Thymus (tissue), 11 donors: Measurements from ENCODE around the gene USP35. TPM values are rescaled to one million over a fixed set of nuclear protein-coding genes. Genes with fewer than 3 reads are reported as not detected.

Experiments
- DNase-seq, 9 donors: peaks; one replicate each; pipeline ENCODE4 v3.0.0-alpha.2; 2013; ENCODE audit warnings: low spot score in 9 of 9, low read depth in 6 of 9, missing footprints in 1 of 9
- H3K27ac ChIP-seq, 2 donors: one replicate each; pipeline ENCODE4 v1.5.1; 2013; ENCODE audit warnings: control low read depth in 1 of 2, low read depth in 1 of 2, low read length in 1 of 2, mild to moderate bottlenecking in 1 of 2, moderate library complexity in 1 of 2
- H3K27me3 ChIP-seq, 2 donors: one replicate each; pipeline ENCODE4 v1.5.1; 2013; ENCODE audit warnings: low read length in 1 of 2; ENCODE audit not compliant: control insufficient read depth in 2 of 2, insufficient read depth in 1 of 2
- H3K36me3 ChIP-seq, 2 donors: one replicate each; pipeline ENCODE4 v1.5.1; 2013; ENCODE audit warnings: low read length in 1 of 2, mild to moderate bottlenecking in 1 of 2, moderate library complexity in 1 of 2; ENCODE audit not compliant: control insufficient read depth in 2 of 2, insufficient read depth in 2 of 2
- H3K4me1 ChIP-seq, 2 donors: one replicate each; pipeline ENCODE4 v1.5.1; 2013; ENCODE audit warnings: low read length in 2 of 2; ENCODE audit not compliant: control insufficient read depth in 2 of 2, insufficient read depth in 2 of 2
- H3K4me3 ChIP-seq, 2 donors: one replicate each; pipeline ENCODE4 v1.5.1; 2013; ENCODE audit warnings: low read length in 2 of 2, control low read depth in 1 of 2, mild to moderate bottlenecking in 1 of 2
- H3K9me3 ChIP-seq, 2 donors: one replicate each; pipeline ENCODE4 v1.5.1; 2013; ENCODE audit warnings: low read length in 1 of 2, mild to moderate bottlenecking in 1 of 2; ENCODE audit not compliant: control insufficient read depth in 2 of 2, insufficient read depth in 1 of 2
- WGBS: extraction: QIAGEN DNeasy Blood & Tissue Kit; methylation state at CpG from one replicate; pipeline ENCODE4 v1.1.7; 2013; 5-methylcytosine and 5-hydroxymethylcytosine counted together
- polyA plus RNA-seq: library from polyadenylated mRNA; stranded (reverse); fragments of 200-250 nt; gene quantifications from one replicate; pipeline ENCODE4 v1.2.3, GENCODE V29; 2013
- total RNA-seq: library from RNA; stranded (reverse); fragments of 120-200 nt; gene quantifications from one replicate; pipeline ENCODE4 v1.2.4, GENCODE V29; 2013
- donor health status: healthy.

Gene USP35
- total and polyA plus RNA-seq, 2 donors = 3.4 to 13.1 TPM

DNA sequence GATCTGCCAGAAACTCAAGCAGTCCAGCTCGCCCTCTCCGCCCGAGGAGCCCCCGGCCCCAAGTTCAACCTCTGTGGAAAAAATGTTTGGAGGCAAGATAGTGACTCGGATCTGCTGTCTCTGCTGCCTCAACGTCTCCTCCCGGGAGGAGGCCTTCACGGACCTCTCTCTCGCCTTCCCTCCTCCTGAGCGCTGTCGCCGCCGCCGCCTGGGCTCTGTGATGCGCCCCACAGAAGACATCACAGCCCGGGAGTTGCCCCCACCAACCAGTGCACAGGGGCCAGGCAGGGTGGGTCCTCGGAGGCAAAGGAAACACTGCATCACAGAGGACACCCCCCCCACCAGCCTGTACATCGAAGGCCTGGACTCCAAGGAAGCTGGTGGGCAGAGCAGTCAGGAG, 20.8 kb downstream of the USP35 start:
- Histone ChIP-seq H3K4me1 (peaks cover 12 to 34% of the 10 kb centered on the region in 2 donors), H3K4me3 (no peak overlapping the region), H3K27ac (no peak overlapping the region), H3K27me3 (no peaks in the 10 kb centered on the region), H3K36me3 (peaks cover 30 to 38% of the 10 kb centered on the region in 2 donors), H3K9me3 (no peaks in the 10 kb centered on the region)
- no peak for DNase-seq
- 95% methylated on average over 18 of the region's 18 CpGs for WGBS

DNA sequence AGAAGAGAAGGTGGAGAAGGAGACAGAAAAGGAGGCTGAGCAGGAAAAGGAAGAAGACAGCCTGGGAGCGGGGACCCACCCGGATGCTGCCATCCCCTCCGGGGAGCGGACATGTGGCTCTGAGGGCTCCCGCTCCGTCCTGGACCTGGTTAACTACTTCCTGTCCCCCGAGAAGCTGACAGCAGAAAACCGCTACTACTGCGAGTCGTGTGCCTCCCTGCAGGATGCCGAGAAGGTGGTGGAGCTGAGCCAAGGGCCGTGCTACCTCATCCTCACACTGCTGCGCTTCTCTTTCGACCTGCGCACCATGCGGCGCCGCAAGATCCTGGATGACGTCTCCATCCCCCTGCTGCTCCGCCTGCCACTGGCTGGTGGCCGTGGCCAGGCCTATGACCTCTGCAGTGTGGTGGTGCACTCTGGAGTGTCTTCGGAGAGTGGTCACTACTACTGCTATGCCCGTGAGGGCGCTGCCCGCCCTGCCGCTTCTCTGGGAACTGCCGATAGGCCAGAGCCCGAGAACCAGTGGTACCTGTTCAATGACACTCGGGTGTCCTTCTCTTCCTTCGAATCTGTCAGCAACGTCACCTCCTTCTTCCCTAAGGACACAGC, 21.4 kb downstream of the USP35 start:
- H3K36me3 ChIP-seq = peaks cover 28 to 40% of the 10 kb centered on the region in 2 donors
- no peaks in the 10 kb centered on the region for H3K27me3 ChIP-seq
- H3K27ac ChIP-seq = no peak overlapping the region
- H3K9me3 ChIP-seq = no peaks in the 10 kb centered on the region
- peaks cover 17 to 35% of the 10 kb centered on the region in 2 donors for H3K4me1 ChIP-seq
- H3K4me3 ChIP-seq = no peak overlapping the region
- WGBS = 94% methylated on average over 31 of the region's 31 CpGs
- no peak for DNase-seq

DNA sequence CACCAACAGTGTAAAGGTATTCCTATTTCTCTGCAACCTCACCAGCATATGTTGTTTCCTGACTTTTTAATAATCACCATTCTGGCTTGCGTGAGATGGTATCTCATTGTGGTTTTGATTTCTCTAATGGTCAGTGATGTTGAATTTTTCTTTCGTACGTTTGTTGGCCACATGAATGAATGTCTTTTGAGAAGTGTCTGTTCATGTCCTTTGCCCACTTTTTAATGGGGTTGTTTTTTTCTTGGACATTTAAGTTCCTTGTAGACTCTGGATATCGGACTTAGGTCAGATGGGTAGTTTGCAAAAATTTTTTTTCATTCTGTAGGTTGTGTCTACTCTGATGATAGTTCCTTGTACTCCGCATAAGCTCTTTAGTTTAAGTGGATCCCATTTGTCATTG, 22.8 kb downstream of the USP35 start:
- 98% methylated on average over 5 of the region's 5 CpGs for WGBS
- no peak for DNase-seq
- peaks cover 33 to 54% of the 10 kb centered on the region in 2 donors for H3K36me3 ChIP-seq
- no peak overlapping the region for H3K4me3 ChIP-seq
- no peak overlapping the region for H3K27ac ChIP-seq
- no peaks in the 10 kb centered on the region for H3K9me3 ChIP-seq
- H3K4me1 ChIP-seq = peaks cover 23 to 42% of the 10 kb centered on the region in 2 donors
- H3K27me3 ChIP-seq = no peaks in the 10 kb centered on the region

DNA sequence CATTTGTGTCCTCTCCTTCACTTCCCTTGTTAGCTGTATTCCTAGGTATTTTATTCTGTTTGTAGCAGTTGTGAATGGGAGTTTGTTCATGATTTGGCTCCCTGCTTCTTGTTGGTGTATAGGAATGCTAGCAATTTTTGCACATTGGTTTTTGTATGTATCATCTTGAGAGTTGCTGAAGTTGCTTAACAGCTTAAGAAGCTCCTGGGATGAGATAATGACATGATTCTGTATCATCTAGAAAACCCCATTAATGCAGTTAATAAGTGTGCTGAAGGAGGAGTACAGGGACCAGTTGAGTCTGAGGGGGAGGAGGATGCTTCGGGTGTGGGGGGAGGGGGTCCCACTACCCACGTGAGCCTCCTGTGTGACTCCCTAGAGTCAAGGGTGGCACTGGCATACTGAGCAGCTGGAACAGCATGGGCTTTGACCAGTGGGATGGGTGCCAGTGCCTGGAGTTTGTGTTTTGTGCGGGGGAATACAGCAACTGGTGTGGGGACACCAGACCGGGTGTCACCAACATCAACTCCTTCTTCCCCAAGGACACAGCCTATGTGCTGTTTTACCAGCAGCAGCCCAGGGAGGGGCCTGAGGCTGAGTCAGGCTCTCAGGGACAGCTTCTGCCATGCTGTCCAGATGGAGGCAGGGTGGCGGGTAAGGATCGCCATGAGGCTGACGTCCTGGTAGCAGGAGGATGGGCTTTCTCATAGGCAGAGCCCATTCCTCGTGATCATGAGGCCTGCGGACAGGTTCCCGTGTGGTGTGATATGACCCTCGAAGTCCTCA, 24.1 kb downstream of the USP35 start:
- Histone ChIP-seq H3K9me3 (no peaks in the 10 kb centered on the region), H3K4me3 (no peak overlapping the region), H3K4me1 (peaks cover 23 to 47% of the 10 kb centered on the region in 2 donors), H3K27me3 (no peaks in the 10 kb centered on the region), H3K27ac (no peak overlapping the region), H3K36me3 (peaks cover 36 to 59% of the 10 kb centered on the region in 2 donors)
- 95% methylated on average over 11 of the region's 11 CpGs for WGBS
- no peak for DNase-seq

DNA sequence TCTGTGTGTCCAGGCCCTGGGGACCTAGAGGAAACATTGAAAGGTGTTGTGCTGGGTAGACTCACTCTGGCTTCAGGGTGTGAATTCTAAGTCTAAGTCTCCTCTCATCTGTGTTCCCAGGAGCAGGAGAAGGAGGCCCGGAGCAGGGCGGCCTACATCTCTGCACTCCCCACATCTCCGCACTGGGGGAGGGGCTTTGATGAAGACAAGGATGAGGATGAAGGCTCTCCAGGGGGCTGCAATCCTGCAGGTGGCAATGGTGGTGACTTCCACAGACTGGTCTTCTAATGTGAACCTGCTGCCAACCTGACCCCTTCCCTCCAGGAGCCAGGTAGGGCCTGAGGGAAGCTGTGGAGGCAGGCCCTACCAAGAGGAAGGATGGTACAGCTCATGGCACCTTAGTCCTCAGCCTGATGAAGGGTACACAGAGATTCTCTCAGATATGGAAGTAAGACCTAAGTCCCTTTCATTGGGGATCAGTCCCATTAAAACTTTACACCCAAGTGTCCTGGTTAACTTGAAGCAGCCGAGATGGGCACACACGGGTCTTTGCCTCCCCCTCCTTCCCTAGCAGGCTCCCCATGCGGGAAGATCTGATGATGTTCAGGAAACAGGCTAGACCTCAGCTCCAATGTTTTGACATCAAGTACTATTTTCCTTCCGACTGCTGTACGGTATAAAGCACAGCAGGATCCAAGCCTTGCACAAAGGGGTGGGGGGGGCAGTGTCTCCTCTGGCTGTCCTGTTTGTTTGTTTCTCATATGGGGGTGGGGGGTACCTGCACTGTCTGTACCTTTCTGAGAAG, 25.0 kb downstream of the USP35 start:
- Histone ChIP-seq H3K27me3 (no peaks in the 10 kb centered on the region), H3K27ac (peak overlapping the region; percentile 77 to 92), H3K36me3 (peaks cover 41 to 60% of the 10 kb centered on the region in 2 donors), H3K4me3 (no peak overlapping the region), H3K4me1 (peaks cover 20 to 47% of the 10 kb centered on the region in 2 donors), H3K9me3 (no peaks in the 10 kb centered on the region)
- DNase-seq = no peak
- WGBS = 83% methylated on average over 8 of the region's 8 CpGs

DNA sequence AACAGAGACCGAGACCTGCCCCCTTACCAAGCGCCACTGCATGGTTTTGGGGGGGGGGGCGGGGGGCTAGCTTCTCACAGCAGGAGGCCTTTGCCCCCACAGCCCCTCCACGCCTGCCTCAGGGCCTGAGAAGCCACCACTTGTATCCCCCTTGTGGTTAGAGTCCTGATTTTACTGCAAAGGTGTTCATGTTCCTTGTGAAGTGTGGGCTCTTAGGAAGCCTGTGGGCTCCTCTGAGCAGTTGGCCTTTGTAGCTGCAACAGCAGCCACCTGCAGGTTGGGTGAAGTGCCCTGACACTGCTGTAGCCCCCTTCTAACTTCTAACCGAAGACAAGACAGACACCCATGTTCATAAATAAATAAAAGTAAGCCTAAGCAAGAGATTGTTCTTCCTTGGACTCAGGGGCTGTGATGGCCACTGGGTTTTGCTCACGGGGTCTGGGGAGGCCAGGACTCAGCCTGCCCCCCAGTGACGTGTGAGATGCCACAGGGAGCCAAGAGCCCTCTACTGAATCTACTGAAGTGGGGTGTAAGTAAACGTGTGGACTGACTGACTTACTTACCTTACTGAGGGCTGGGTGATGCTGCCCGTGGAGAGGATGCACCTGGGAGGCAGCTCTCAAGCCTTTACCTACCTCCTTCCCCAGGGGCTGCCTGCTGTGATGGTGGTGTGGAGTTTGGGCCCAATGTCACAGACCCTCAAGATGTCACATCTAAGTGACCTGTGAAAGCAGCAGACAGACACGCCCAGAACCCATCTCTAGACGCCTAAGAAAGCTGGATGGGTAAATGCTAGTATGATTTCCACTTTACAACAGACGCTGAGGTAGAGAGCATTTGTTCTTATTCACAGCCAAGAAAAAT, 25.8 kb downstream of the USP35 start:
- 57% methylated on average over 12 of the region's 12 CpGs for WGBS
- Histone ChIP-seq H3K27ac (peak overlapping the region; percentile 77 to 92), H3K36me3 (peaks cover 46 to 64% of the 10 kb centered on the region in 2 donors)

DNA sequence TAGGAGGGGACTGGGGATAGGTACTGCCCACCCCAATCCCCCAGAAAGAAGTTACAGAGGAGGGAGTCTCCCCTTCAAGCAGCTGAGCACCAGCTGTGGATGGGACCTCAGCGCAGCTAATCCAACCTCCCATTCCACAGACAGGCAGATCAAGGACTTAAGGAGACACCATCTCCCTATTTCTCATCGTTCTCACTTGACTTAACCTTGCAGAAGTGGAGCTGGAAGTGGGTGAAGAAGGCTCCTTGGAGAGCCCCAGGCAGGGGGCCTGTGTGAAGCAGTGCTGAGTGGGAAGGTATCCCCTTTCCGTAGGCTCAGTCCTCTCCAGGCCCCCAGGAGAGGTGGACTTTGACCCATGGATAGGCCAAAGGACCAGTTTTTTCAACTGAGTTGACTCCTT, 27.3 kb downstream of the USP35 start:
- no peak overlapping the region for H3K27ac ChIP-seq
- 98% methylated on average over 3 of the region's 3 CpGs for WGBS
- H3K9me3 ChIP-seq = no peaks in the 10 kb centered on the region
- H3K36me3 ChIP-seq = peaks cover 48 to 67% of the 10 kb centered on the region in 2 donors
- no peak overlapping the region for H3K4me3 ChIP-seq
- H3K27me3 ChIP-seq = no peaks in the 10 kb centered on the region
- H3K4me1 ChIP-seq = peaks cover 22 to 60% of the 10 kb centered on the region in 2 donors
- DNase-seq = no peak

More for the DNA sequence above, 25.8 kb downstream of the USP35 start:
- DNase-seq = peak in 6 of 9 donors; percentile 44 to 86 (median 66)
- Histone ChIP-seq H3K9me3 (no peaks in the 10 kb centered on the region), H3K4me1 (peaks cover 20 to 49% of the 10 kb centered on the region in 2 donors), H3K27me3 (no peaks in the 10 kb centered on the region), H3K4me3 (no peak overlapping the region)

DNA sequence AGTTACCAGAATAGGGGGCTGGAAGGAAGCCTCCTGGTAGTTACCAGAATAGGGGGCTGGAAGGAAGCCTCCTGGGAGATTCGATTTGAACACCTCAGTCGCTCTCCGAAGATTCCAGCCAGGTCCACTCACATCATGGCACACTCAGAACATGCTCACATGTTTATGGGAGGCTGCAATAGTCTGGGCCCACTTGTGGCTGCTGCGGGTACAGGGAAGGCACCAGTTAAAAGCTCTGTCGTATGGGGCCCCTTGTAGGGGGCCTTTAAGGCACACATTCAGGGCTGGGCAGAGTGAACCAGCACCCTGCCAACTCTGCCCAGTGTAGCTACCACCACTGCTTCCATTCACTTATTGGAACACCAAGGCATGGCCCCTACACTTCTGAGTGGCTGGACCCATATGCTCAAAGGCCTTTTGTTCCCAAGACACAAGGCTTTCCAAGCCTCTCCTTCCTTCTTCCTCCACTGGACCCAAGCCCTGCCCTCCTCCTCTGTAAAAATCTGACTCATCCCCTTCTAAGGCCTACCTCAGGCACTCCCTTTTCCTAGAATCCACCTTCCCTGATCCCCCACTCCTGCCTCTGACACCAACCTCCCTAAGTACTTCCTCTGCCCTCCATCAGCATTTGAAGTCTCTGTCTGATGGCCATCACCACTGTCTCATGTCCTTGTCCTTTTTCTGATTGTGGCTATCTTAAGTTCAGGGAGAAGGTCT, 28.0 kb downstream of the USP35 start:
- WGBS = 97% methylated on average over 5 of the region's 5 CpGs
- no peaks in the 10 kb centered on the region for H3K27me3 ChIP-seq
- DNase-seq = no peak
- H3K9me3 ChIP-seq = no peaks in the 10 kb centered on the region
- peaks cover 22 to 62% of the 10 kb centered on the region in 2 donors for H3K4me1 ChIP-seq
- H3K36me3 ChIP-seq = peaks cover 55 to 74% of the 10 kb centered on the region in 2 donors
- H3K4me3 ChIP-seq = no peak overlapping the region
- H3K27ac ChIP-seq = no peak overlapping the region
